Liver (tissue), 9 donors: ENCODE data around the gene PREB. TPM values are rescaled to one million over a fixed set of nuclear protein-coding genes. Genes with fewer than 3 reads are reported as not detected.

Experiments
- DNase-seq: peaks from one replicate; pipeline ENCODE4 v3.0.0-alpha.2; 2017; ENCODE audit warnings: low spot score
- H3K27ac ChIP-seq, 2 donors: one replicate each; pipeline ENCODE4 v1.7.0; 2013; ENCODE audit warnings: inconsistent platforms in 2 of 2, low read length in 2 of 2, control low read depth in 1 of 2, low read depth in 1 of 2, mild to moderate bottlenecking in 1 of 2
- H3K27me3 ChIP-seq, 4 donors: one replicate each; pipeline versions ENCODE4 v1.6.1 to v1.7.0; 2013; ENCODE audit warnings: low read length in 3 of 4, inconsistent platforms in 1 of 4, mild to moderate bottlenecking in 1 of 4, moderate library complexity in 1 of 4; ENCODE audit not compliant: control insufficient read depth in 4 of 4, insufficient read depth in 4 of 4
- H3K36me3 ChIP-seq, 4 donors: one replicate each; pipeline versions ENCODE4 v1.6.1 to v1.7.0; 2013; ENCODE audit warnings: low read length in 3 of 4, mild to moderate bottlenecking in 3 of 4, low read depth in 1 of 4, moderate library complexity in 1 of 4; ENCODE audit not compliant: control insufficient read depth in 4 of 4, insufficient read depth in 3 of 4
- H3K4me1 ChIP-seq, 4 donors: one replicate each; pipeline versions ENCODE4 v1.6.1 to v1.7.0; 2013; ENCODE audit warnings: low read length in 3 of 4, mild to moderate bottlenecking in 3 of 4, moderate library complexity in 1 of 4; ENCODE audit not compliant: control insufficient read depth in 4 of 4, insufficient read depth in 4 of 4
- H3K4me3 ChIP-seq, 3 donors: one replicate each; pipeline versions ENCODE4 v1.6.1 to v1.7.0; 2013; ENCODE audit warnings: low read length in 3 of 3, control low read depth in 1 of 3, low read depth in 1 of 3, mild to moderate bottlenecking in 1 of 3
- H3K9ac ChIP-seq, 2 donors: one replicate each; pipeline ENCODE4 v1.7.0; 2013; ENCODE audit warnings: low read length in 2 of 2, mild to moderate bottlenecking in 2 of 2, moderate library complexity in 2 of 2, control low read depth in 1 of 2, low read depth in 1 of 2
- H3K9me3 ChIP-seq, 4 donors: one replicate each; pipeline versions ENCODE4 v1.6.1 to v1.7.0; 2013; ENCODE audit warnings: low read length in 3 of 4; ENCODE audit not compliant: control insufficient read depth in 4 of 4
- CTCF ChIP-seq: fragments of 150-350 bp; IDR thresholded peaks from 2 replicates; pipeline ENCODE4 v1.5.1; 2017; ENCODE audit warnings: improper control_type of control experiment, low read depth, low read length; ENCODE audit not compliant: missing input control
- EGR1 ChIP-seq, 2 donors: IDR thresholded peaks; 2 replicates each; pipeline ENCODE4 v1.6.1; 2016 to 2018; ENCODE audit warnings: antibody characterized with exemption in 2 of 2, low read depth in 2 of 2
- FOXA1 ChIP-seq: IDR thresholded peaks from 2 replicates; pipeline ENCODE4 v1.6.1; 2016; ENCODE audit warnings: antibody characterized with exemption
- FOXA2 ChIP-seq: IDR thresholded peaks from 2 replicates; pipeline ENCODE4 v1.6.1; 2016; ENCODE audit warnings: antibody characterized with exemption
- GABPA ChIP-seq, 2 donors: IDR thresholded peaks in 1 of 2; conservative IDR thresholded peaks in 1 of 2; 2 replicates each; pipeline ENCODE4 v1.6.1; 2016; ENCODE audit warnings: antibody characterized with exemption in 2 of 2, mild to moderate bottlenecking in 1 of 2, moderate library complexity in 1 of 2
- HNF4A ChIP-seq, 2 donors: conservative IDR thresholded peaks; 2 replicates each; pipeline ENCODE4 v1.6.1; 2016; ENCODE audit warnings: antibody characterized with exemption in 2 of 2, mild to moderate bottlenecking in 2 of 2
- HNF4G ChIP-seq: IDR thresholded peaks from 2 replicates; pipeline ENCODE4 v1.6.1; 2016; ENCODE audit warnings: antibody characterized with exemption
- MAX ChIP-seq: IDR thresholded peaks from 2 replicates; pipeline ENCODE4 v1.6.1; 2016; ENCODE audit warnings: antibody characterized with exemption
- NR2F2 ChIP-seq: IDR thresholded peaks from 2 replicates; pipeline ENCODE4 v1.6.1; 2016; ENCODE audit warnings: antibody characterized with exemption
- RAD21 ChIP-seq, 2 donors: IDR thresholded peaks; 2 replicates each; pipeline ENCODE4 v1.6.1; 2016; ENCODE audit warnings: antibody characterized with exemption in 2 of 2, mild to moderate bottlenecking in 2 of 2
- RXRA ChIP-seq, 2 donors: IDR thresholded peaks; 2 replicates each; pipeline ENCODE4 v1.6.1; 2017 to 2018; ENCODE audit warnings: antibody characterized with exemption in 2 of 2, mild to moderate bottlenecking in 1 of 2
- SP1 ChIP-seq: IDR thresholded peaks from 2 replicates; pipeline ENCODE4 v1.6.1; 2018; ENCODE audit warnings: antibody characterized with exemption, mild to moderate bottlenecking
- TAF1 ChIP-seq: conservative IDR thresholded peaks from 2 replicates; pipeline ENCODE4 v1.6.1; 2016; ENCODE audit warnings: antibody characterized with exemption, mild to moderate bottlenecking
- YY1 ChIP-seq: IDR thresholded peaks from 2 replicates; pipeline ENCODE4 v1.6.1; 2016; ENCODE audit warnings: antibody characterized with exemption, mild to moderate bottlenecking
- ZBTB33 ChIP-seq: IDR thresholded peaks from 2 replicates; pipeline ENCODE4 v1.6.1; 2016; ENCODE audit warnings: antibody characterized with exemption
- WGBS: extraction: QIAGEN DNeasy Blood & Tissue Kit; methylation state at CpG from one replicate; pipeline ENCODE4 v1.1.7; 2013; 5-methylcytosine and 5-hydroxymethylcytosine counted together
- polyA plus RNA-seq, 2 donors: library from polyadenylated mRNA; stranded (reverse) in 1 of 2; unstranded in 1 of 2; fragments of 200-250 nt in 1 of 2; fragments of >200 nt in 1 of 2; fragmentation: Nextera tagmentation in 1 of 2; extraction: Ambion mirVana in 1 of 2; gene quantifications; one replicate each; pipeline versions ENCODE4 v1.2.1 to v1.2.3, GENCODE V29; 2013 to 2015
- total RNA-seq, 2 donors: library from RNA; depleted of rRNA; stranded (reverse); fragments of >200 nt; gene quantifications; one replicate each; pipeline ENCODE4 v1.2.3, GENCODE V29; 2014
- TF ChIP-seq, protein P1 (sequence below): IDR thresholded peaks from 2 replicates; pipeline ENCODE4 v1.6.1; 2016; ENCODE audit warnings: antibody characterized with exemption, mild to moderate bottlenecking
- donor health status: healthy.
- donor health status: healthy.
- donor health status: healthy.
- donor health status: healthy.
- donor health status: healthy.

The PREB gene
- total and polyA plus RNA-seq, 4 donors, result 21.5 to 98.4 (median 60.9) TPM

DNA sequence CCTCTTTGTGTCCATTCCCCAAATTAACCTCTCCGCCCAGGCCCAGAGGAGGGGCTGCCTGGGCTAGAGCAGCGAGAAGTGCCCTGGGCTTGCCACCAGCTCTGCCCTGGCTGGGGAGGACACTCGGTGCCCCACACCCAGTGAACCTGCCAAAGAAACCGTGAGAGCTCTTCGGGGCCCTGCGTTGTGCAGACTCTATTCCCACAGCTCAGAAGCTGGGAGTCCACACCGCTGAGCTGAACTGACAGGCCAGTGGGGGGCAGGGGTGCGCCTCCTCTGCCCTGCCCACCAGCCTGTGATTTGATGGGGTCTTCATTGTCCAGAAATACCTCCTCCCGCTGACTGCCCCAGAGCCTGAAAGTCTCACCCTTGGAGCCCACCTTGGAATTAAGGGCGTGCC is 34.4 kb downstream of the PREB start:
- no peak overlapping the region for H3K27ac ChIP-seq
- no peak overlapping the region for H3K4me3 ChIP-seq
- no peak for TF ChIP-seq RXRA (IDR thresholded peaks at IDR 0.05)
- TF ChIP-seq NR2F2, result no peak
- no peak for TF ChIP-seq EGR1 (IDR thresholded peaks at IDR 0.05; ENCODE audit: low read depth in 2 of 2)
- TF ChIP-seq, protein P1, sequence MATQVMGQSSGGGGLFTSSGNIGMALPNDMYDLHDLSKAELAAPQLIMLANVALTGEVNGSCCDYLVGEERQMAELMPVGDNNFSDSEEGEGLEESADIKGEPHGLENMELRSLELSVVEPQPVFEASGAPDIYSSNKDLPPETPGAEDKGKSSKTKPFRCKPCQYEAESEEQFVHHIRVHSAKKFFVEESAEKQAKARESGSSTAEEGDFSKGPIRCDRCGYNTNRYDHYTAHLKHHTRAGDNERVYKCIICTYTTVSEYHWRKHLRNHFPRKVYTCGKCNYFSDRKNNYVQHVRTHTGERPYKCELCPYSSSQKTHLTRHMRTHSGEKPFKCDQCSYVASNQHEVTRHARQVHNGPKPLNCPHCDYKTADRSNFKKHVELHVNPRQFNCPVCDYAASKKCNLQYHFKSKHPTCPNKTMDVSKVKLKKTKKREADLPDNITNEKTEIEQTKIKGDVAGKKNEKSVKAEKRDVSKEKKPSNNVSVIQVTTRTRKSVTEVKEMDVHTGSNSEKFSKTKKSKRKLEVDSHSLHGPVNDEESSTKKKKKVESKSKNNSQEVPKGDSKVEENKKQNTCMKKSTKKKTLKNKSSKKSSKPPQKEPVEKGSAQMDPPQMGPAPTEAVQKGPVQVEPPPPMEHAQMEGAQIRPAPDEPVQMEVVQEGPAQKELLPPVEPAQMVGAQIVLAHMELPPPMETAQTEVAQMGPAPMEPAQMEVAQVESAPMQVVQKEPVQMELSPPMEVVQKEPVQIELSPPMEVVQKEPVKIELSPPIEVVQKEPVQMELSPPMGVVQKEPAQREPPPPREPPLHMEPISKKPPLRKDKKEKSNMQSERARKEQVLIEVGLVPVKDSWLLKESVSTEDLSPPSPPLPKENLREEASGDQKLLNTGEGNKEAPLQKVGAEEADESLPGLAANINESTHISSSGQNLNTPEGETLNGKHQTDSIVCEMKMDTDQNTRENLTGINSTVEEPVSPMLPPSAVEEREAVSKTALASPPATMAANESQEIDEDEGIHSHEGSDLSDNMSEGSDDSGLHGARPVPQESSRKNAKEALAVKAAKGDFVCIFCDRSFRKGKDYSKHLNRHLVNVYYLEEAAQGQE, result no peak
- no peak for TF ChIP-seq FOXA2
- TF ChIP-seq GABPA (IDR thresholded peaks at IDR 0.05 in 1 of 2, conservative IDR thresholded peaks at IDR 0.05 in 1 of 2), result no peak
- TF ChIP-seq ZBTB33, result no peak
- no peak for TF ChIP-seq CTCF
- no peak for TF ChIP-seq FOXA1
- no peak for TF ChIP-seq TAF1
- no peak for TF ChIP-seq RAD21 (IDR thresholded peaks at IDR 0.05)
- no peak for TF ChIP-seq MAX
- no peak for TF ChIP-seq SP1
- no peak for TF ChIP-seq HNF4G
- TF ChIP-seq YY1, result no peak
- H3K9ac ChIP-seq, result no peak overlapping the region
- DNase-seq, result no peak
- WGBS, result 78% methylated on average over 10 of the region's 10 CpGs
- peaks cover 8 to 30% (median 21%) of the 10 kb centered on the region in 4 donors for H3K36me3 ChIP-seq
- H3K4me1 ChIP-seq, result peaks cover 14 to 32% (median 27%) of the 10 kb centered on the region in 4 donors
- H3K9me3 ChIP-seq, result no peaks in the 10 kb centered on the region
- H3K27me3 ChIP-seq, result no peaks in the 10 kb centered on the region

GRCh38 chr2:27099334-27099955 is 35.0 kb downstream of the PREB start:
- H3K36me3 ChIP-seq, result peaks cover 8 to 30% (median 21%) of the 10 kb centered on the region in 4 donors
- no peaks in the 10 kb centered on the region for H3K27me3 ChIP-seq
- no peak for DNase-seq
- H3K9me3 ChIP-seq, result no peaks in the 10 kb centered on the region
- WGBS, result 92% methylated on average over 19 of the region's 19 CpGs
- no peak overlapping the region for H3K4me3 ChIP-seq
- H3K27ac ChIP-seq, result no peak overlapping the region
- H3K9ac ChIP-seq, result no peak overlapping the region
- peaks cover 17 to 37% (median 33%) of the 10 kb centered on the region in 4 donors for H3K4me1 ChIP-seq
- TF ChIP-seq SP1 (no peak), CTCF (no peak), TAF1 (no peak), GABPA (IDR thresholded peaks at IDR 0.05 in 1 of 2, conservative IDR thresholded peaks at IDR 0.05 in 1 of 2) (no peak), HNF4A (conservative IDR thresholded peaks at IDR 0.05) (no peak), YY1 (no peak), HNF4G (no peak), FOXA2 (no peak)
- TF ChIP-seq, protein P1, result no peak
